ENCODE measurements around the gene KRT9. TPM values are rescaled to one million over a fixed set of nuclear protein-coding genes. Genes with fewer than 3 reads are reported as not detected.
"Not testable (repeated sequence)": the region's sequence is repeated elsewhere in the genome, so short reads cannot be mapped to it uniquely, and the experiment has no call there.

KRT9 gene
- total RNA-seq, 1 experiment from 2014 or later, result not detected

- no peaks in the 10 kb centered on the region for H3K36me3 ChIP-seq (ENCODE audit: low read depth, low read length)
- H3K27ac ChIP-seq (ENCODE audit: low read length), result no peak overlapping the region
- no peaks in the 10 kb centered on the region for H4K20me1 ChIP-seq (ENCODE audit: low read length)
- ChIA-PET POLR2A (ENCODE audit: unreplicated experiment) (no interaction called here), CTCF (no interaction called here)
- intact Hi-C loops (cut with micrococcal nuclease), result no loop called here
- H3K27me3 ChIP-seq (ENCODE audit: low read length), result no peaks in the 10 kb centered on the region
- no peak for ATAC-seq
- TF ChIP-seq EZH2 (IDR thresholded peaks at IDR 0.05; ENCODE audit: low read length, unreplicated experiment), result no peak
- no peak for TF ChIP-seq EZH2phosphoT487 (IDR thresholded peaks at IDR 0.05; ENCODE audit: borderline replicate concordance, low read length)
- no peak for TF ChIP-seq CTCF (conservative IDR thresholded peaks at IDR 0.05; ENCODE audit: low read depth, low read length)
- H3K9me2 ChIP-seq (replicated peaks; ENCODE audit: low read length), result no peaks in the 10 kb centered on the region
- no peaks in the 10 kb centered on the region for H3K9me3 ChIP-seq (ENCODE audit: low read length)
- no peak overlapping the region for H3K4me2 ChIP-seq (ENCODE audit: low read length)
- no peak for DNase-seq
- peaks cover 5% of the 10 kb centered on the region; the same call in 1 of the 2 replicates for H3K4me1 ChIP-seq (ENCODE audit: insufficient read depth, low read length)
- H3F3A ChIP-seq (ENCODE audit: low read length, unreplicated experiment), result no peaks in the 10 kb centered on the region
- no peak overlapping the region for H2AFZ ChIP-seq (ENCODE audit: low read length)
- H3K9ac ChIP-seq (ENCODE audit: low read length), result no peak overlapping the region
- no TSS peak for BruUV-seq (replicated peaks)
- no peaks in the 10 kb centered on the region for H3K79me2 ChIP-seq (ENCODE audit: low read length)
- H3K4me3 ChIP-seq (ENCODE audit: low read length), result no peak overlapping the region
These were observed 45.8 kb upstream of the KRT9 start for GRCh38 chr17:41617698-41618097.

GRCh38 chr17:41617136-41617535 lies 45.3 kb upstream of the KRT9 start:
- ATAC-seq, result no peak
- no peak overlapping the region for H3K4me3 ChIP-seq (ENCODE audit: low read length)
- no peaks in the 10 kb centered on the region for H3K9me3 ChIP-seq (ENCODE audit: low read length)
- DNase-seq, result no peak
- no peak overlapping the region for H3K4me2 ChIP-seq (ENCODE audit: low read length)
- no peak overlapping the region for H3K9ac ChIP-seq (ENCODE audit: low read length)
- BruUV-seq (replicated peaks), result no TSS peak
- H3K27me3 ChIP-seq (ENCODE audit: low read length), result no peaks in the 10 kb centered on the region
- POLR2A ChIA-PET (ENCODE audit: unreplicated experiment), result no interaction called here
- intact Hi-C loops (cut with micrococcal nuclease), result no loop called here
- H3K27ac ChIP-seq (ENCODE audit: low read length), result no peak overlapping the region
- H4K20me1 ChIP-seq (ENCODE audit: low read length), result no peaks in the 10 kb centered on the region
- CTCF ChIA-PET, result no interaction called here
- H3K9me2 ChIP-seq (replicated peaks; ENCODE audit: low read length), result no peaks in the 10 kb centered on the region
- H3K79me2 ChIP-seq (ENCODE audit: low read length), result no peaks in the 10 kb centered on the region
- H3K36me3 ChIP-seq (ENCODE audit: low read depth, low read length), result no peaks in the 10 kb centered on the region
- TF ChIP-seq EZH2phosphoT487 (IDR thresholded peaks at IDR 0.05; ENCODE audit: borderline replicate concordance, low read length) (no peak), CTCF (conservative IDR thresholded peaks at IDR 0.05; ENCODE audit: low read depth, low read length) (no peak), EZH2 (IDR thresholded peaks at IDR 0.05; ENCODE audit: low read length, unreplicated experiment) (no peak)
- H3F3A ChIP-seq (ENCODE audit: low read length, unreplicated experiment), result no peaks in the 10 kb centered on the region
- H3K4me1 ChIP-seq (ENCODE audit: insufficient read depth, low read length), result peaks cover 10% of the 10 kb centered on the region
- H2AFZ ChIP-seq (ENCODE audit: low read length), result no peak overlapping the region

- H3K4me1 ChIP-seq (ENCODE audit: insufficient read depth, low read length); H3K27me3 ChIP-seq (ENCODE audit: low read length); H3K9me3 ChIP-seq (ENCODE audit: low read length); POLR2A ChIA-PET (ENCODE audit: unreplicated experiment); H3K27ac ChIP-seq (ENCODE audit: low read length); BruUV-seq (replicated peaks); H3K79me2 ChIP-seq (ENCODE audit: low read length); H3K4me2 ChIP-seq (ENCODE audit: low read length); CTCF ChIA-PET; intact Hi-C loops (cut with micrococcal nuclease); H3K9ac ChIP-seq (ENCODE audit: low read length); H2AFZ ChIP-seq (ENCODE audit: low read length); H3F3A ChIP-seq (ENCODE audit: low read length, unreplicated experiment); H4K20me1 ChIP-seq (ENCODE audit: low read length); H3K9me2 ChIP-seq (replicated peaks; ENCODE audit: low read length); H3K36me3 ChIP-seq (ENCODE audit: low read depth, low read length); H3K4me3 ChIP-seq (ENCODE audit: low read length); DNase-seq; ATAC-seq: not testable (repeated sequence)
These were observed 44.6 kb upstream of the KRT9 start for GRCh38 chr17:41616486-41616885.
